ENCODE measurements around the gene TK2.

GRCh38 chr16:66510711-66511601 is 39.0 kb downstream of the TK2 start:
- TF ChIP-seq CTCF (IDR thresholded peaks at IDR 0.05) (no peak), POLR2A (IDR thresholded peaks at IDR 0.05) (no peak), EP300 (IDR thresholded peaks at IDR 0.05; ENCODE audit: low read depth) (no peak)

All from transverse colon (tissue), 3 donors.